ENCODE measurements around the gene SH3YL1. TPM values are rescaled to one million over a fixed set of nuclear protein-coding genes. Genes with fewer than 3 reads are reported as not detected.

Gene SH3YL1
- total RNA-seq, 1 experiment from 2014 or later: 97.0 TPM

GRCh38 chr2:184695-185094, 79.1 kb downstream of the SH3YL1 start:
- Mint-ChIP-seq H3K27me3 (ENCODE audit: unreplicated experiment) (no peaks in the 10 kb centered on the region), H3K36me3 (ENCODE audit: insufficient read depth, unreplicated experiment) (no peaks in the 10 kb centered on the region), H3K4me1 (ENCODE audit: low read depth, unreplicated experiment) (no peaks in the 10 kb centered on the region), H3K9me3 (ENCODE audit: low read depth, unreplicated experiment) (peaks cover 13% of the 10 kb centered on the region), H3K27ac (ENCODE audit: unreplicated experiment) (no peak overlapping the region), H3K4me3 (ENCODE audit: low read depth, unreplicated experiment) (no peak overlapping the region)
- CTCF ChIA-PET: no interaction called here
- no peak for DNase-seq
- BruUV-seq (replicated peaks): no TSS peak
- TF ChIP-seq CTCF (IDR thresholded peaks at IDR 0.05; ENCODE audit: unreplicated experiment): no peak
- intact Hi-C loops (cut with micrococcal nuclease; ENCODE audit: unreplicated experiment): no loop called here

GRCh38 chr2:182509-183122, 81.2 kb downstream of the SH3YL1 start:
- no peak for TF ChIP-seq CTCF (IDR thresholded peaks at IDR 0.05; ENCODE audit: unreplicated experiment)
- peaks cover 17% of the 10 kb centered on the region for H3K9me3 Mint-ChIP-seq (ENCODE audit: low read depth, unreplicated experiment)
- no peaks in the 10 kb centered on the region for H3K4me1 Mint-ChIP-seq (ENCODE audit: low read depth, unreplicated experiment)
- H3K27me3 Mint-ChIP-seq (ENCODE audit: unreplicated experiment): no peaks in the 10 kb centered on the region
- no peak overlapping the region for H3K4me3 Mint-ChIP-seq (ENCODE audit: low read depth, unreplicated experiment)
- BruUV-seq (replicated peaks): no TSS peak
- DNase-seq: no peak
- no peak overlapping the region for H3K27ac Mint-ChIP-seq (ENCODE audit: unreplicated experiment)
- CTCF ChIA-PET: no interaction called here
- no peaks in the 10 kb centered on the region for H3K36me3 Mint-ChIP-seq (ENCODE audit: insufficient read depth, unreplicated experiment)
- intact Hi-C loops (cut with micrococcal nuclease; ENCODE audit: unreplicated experiment): no loop called here

- Mint-ChIP-seq H3K4me3 (ENCODE audit: low read depth, unreplicated experiment) (no peak overlapping the region), H3K27ac (ENCODE audit: unreplicated experiment) (no peak overlapping the region), H3K9me3 (ENCODE audit: low read depth, unreplicated experiment) (peaks cover 14% of the 10 kb centered on the region), H3K36me3 (ENCODE audit: insufficient read depth, unreplicated experiment) (no peaks in the 10 kb centered on the region), H3K4me1 (ENCODE audit: low read depth, unreplicated experiment) (no peaks in the 10 kb centered on the region), H3K27me3 (ENCODE audit: unreplicated experiment) (no peaks in the 10 kb centered on the region)
- CTCF ChIA-PET: no interaction called here
- intact Hi-C loops (cut with micrococcal nuclease; ENCODE audit: unreplicated experiment): no loop called here
- no peak for DNase-seq
- BruUV-seq (replicated peaks): no TSS peak
- TF ChIP-seq CTCF (IDR thresholded peaks at IDR 0.05; ENCODE audit: unreplicated experiment): no peak
Measured at GRCh38 chr2:180311-180710, 83.5 kb downstream of the SH3YL1 start.

- Mint-ChIP-seq H3K9me3 (ENCODE audit: low read depth, unreplicated experiment) (peaks cover 14% of the 10 kb centered on the region), H3K27ac (ENCODE audit: unreplicated experiment) (no peak overlapping the region), H3K4me3 (ENCODE audit: low read depth, unreplicated experiment) (no peak overlapping the region), H3K4me1 (ENCODE audit: low read depth, unreplicated experiment) (no peaks in the 10 kb centered on the region), H3K36me3 (ENCODE audit: insufficient read depth, unreplicated experiment) (no peaks in the 10 kb centered on the region), H3K27me3 (ENCODE audit: unreplicated experiment) (no peaks in the 10 kb centered on the region)
- intact Hi-C loops (cut with micrococcal nuclease; ENCODE audit: unreplicated experiment): no loop called here
- no TSS peak for BruUV-seq (replicated peaks)
- no peak for DNase-seq
- no peak for TF ChIP-seq CTCF (IDR thresholded peaks at IDR 0.05; ENCODE audit: unreplicated experiment)
- CTCF ChIA-PET: no interaction called here
Measured at GRCh38 chr2:179886-180285, 83.9 kb downstream of the SH3YL1 start.

Data from Calu3 (cell line).